GM18526 (cell line): ENCODE data around the gene RPL36.

Source experiments
- POLR2A ChIP-seq: IDR thresholded peaks from 3 replicates; pipeline ENCODE4 v1.6.1; 2011; ENCODE audit not compliant: insufficient read length; ENCODE audit errors: extremely low read depth

The RPL36 gene

GRCh38 chr19:5680437-5681368 is 9.4 kb upstream of the RPL36 start, which contains the start of the genes HSD11B1L and MICOS13:
TSS of gene HSD11B1L (plus strand) at chr19:5681027. CDS start at chr19:5684833, 3,806 bp downstream.
TSS of gene MICOS13 (minus strand) at chr19:5680516. CDS start at chr19:5680486, 30 bp downstream.
- peak; percentile 77 for TF ChIP-seq POLR2A

GRCh38 chr19:5681391-5682106 is 8.5 kb upstream of the RPL36 start:
- no peak for TF ChIP-seq POLR2A

- TF ChIP-seq POLR2A = no peak
Observed at GRCh38 chr19:5682107-5682482, 8.0 kb upstream of the RPL36 start.

GRCh38 chr19:5683177-5683886 is 6.8 kb upstream of the RPL36 start:
- no peak for TF ChIP-seq POLR2A

- no peak for TF ChIP-seq POLR2A
Observed at GRCh38 chr19:5684694-5685430, 5.2 kb upstream of the RPL36 start.

- TF ChIP-seq POLR2A = no peak
Observed at GRCh38 chr19:5686326-5686646, 3.8 kb upstream of the RPL36 start.

GRCh38 chr19:5686647-5687359 is 3.3 kb upstream of the RPL36 start:
- peak; percentile 29 for TF ChIP-seq POLR2A

GRCh38 chr19:5687360-5688198 is 2.5 kb upstream of the RPL36 start:
- no peak for TF ChIP-seq POLR2A

GRCh38 chr19:5690955-5691821 is 1.1 kb downstream of the RPL36 start:
- no peak for TF ChIP-seq POLR2A

- TF ChIP-seq POLR2A = no peak
Observed at GRCh38 chr19:5691822-5692722, 2.0 kb downstream of the RPL36 start.

- TF ChIP-seq POLR2A = peak; percentile 11
Observed at GRCh38 chr19:5692723-5693194, 2.7 kb downstream of the RPL36 start.
